Lower lobe of right lung (tissue), 2 donors: ENCODE measurements around the gene TMEM108. TPM values are rescaled to one million over a fixed set of nuclear protein-coding genes. Genes with fewer than 3 reads are reported as not detected.

Experiments used
- ATAC-seq, 2 donors: fragments of 200-7000 bp; cut with Tn5 transposase; one replicate each; pipeline ENCODE4 v1.9.1; 2020 to 2022; ENCODE audit warnings: mild to moderate bottlenecking in 2 of 2, moderate library complexity in 2 of 2
- DNase-seq: peaks from one replicate; pipeline ENCODE4 v3.0.0-alpha.2; 2020
- H3K27ac ChIP-seq: fragments of 200-600 bp; one replicate; pipeline ENCODE4 v1.8.0; 2022
- H3K27me3 ChIP-seq: fragments of 200-600 bp; one replicate; pipeline ENCODE4 v1.8.0; 2022; ENCODE audit warnings: low read depth
- H3K36me3 ChIP-seq: fragments of 200-600 bp; one replicate; pipeline ENCODE4 v1.8.0; 2022; ENCODE audit warnings: mild to moderate bottlenecking
- H3K4me1 ChIP-seq: fragments of 200-600 bp; one replicate; pipeline ENCODE4 v1.8.0; 2022
- H3K4me3 ChIP-seq: fragments of 200-600 bp; one replicate; pipeline ENCODE4 v1.8.0; 2022; ENCODE audit warnings: mild to moderate bottlenecking
- H3K9me3 ChIP-seq: fragments of 200-600 bp; one replicate; pipeline ENCODE4 v1.8.0; 2022
- CTCF ChIP-seq: fragments of 200-600 bp; IDR thresholded peaks from one replicate; pipeline ENCODE4 v1.8.0; 2022; ENCODE audit warnings: antibody characterized with exemption, mild to moderate bottlenecking
- intact Hi-C: fragments of 100-400 bp; cut with DNase I; formaldehyde crosslinking; loops from one replicate; pipeline ENCODE4 v1.11.0; 2022
- total RNA-seq: library from RNA; stranded (reverse); fragmentation: NEBNext Ultra II Directional; extraction: Animal tissue kit (Norgen Biotek cat#: 25700); gene quantifications from one replicate; pipeline ENCODE4 v1.2.1, GENCODE V29; 2021
- donor health status: DM: no; HTN: yes; CAD: no; lungs with severe emphysema.

The TMEM108 gene
- total RNA-seq, 1 donor from 2014 or later = 18.5 TPM

GRCh38 chr3:133278260-133279043 is 240.3 kb downstream of the TMEM108 start:
- H3K36me3 ChIP-seq = no peaks in the 10 kb centered on the region
- DNase-seq = no peak
- no peak overlapping the region for H3K27ac ChIP-seq
- TF ChIP-seq CTCF = no peak
- H3K4me3 ChIP-seq = no peak overlapping the region
- H3K4me1 ChIP-seq = peaks cover 3% of the 10 kb centered on the region
- no peaks in the 10 kb centered on the region for H3K27me3 ChIP-seq
- H3K9me3 ChIP-seq = no peaks in the 10 kb centered on the region
- intact Hi-C loops = no loop called here
- no peak for ATAC-seq

- H3K4me3 ChIP-seq = no peak overlapping the region
- no peak for DNase-seq
- no peak overlapping the region for H3K27ac ChIP-seq
- no peaks in the 10 kb centered on the region for H3K36me3 ChIP-seq
- ATAC-seq = no peak
- no peak for TF ChIP-seq CTCF
- intact Hi-C loops = no loop called here
- H3K4me1 ChIP-seq = peaks cover 3% of the 10 kb centered on the region
- no peaks in the 10 kb centered on the region for H3K27me3 ChIP-seq
- H3K9me3 ChIP-seq = no peaks in the 10 kb centered on the region
Observed at GRCh38 chr3:133280586-133280985, 242.4 kb downstream of the TMEM108 start.

- no peaks in the 10 kb centered on the region for H3K9me3 ChIP-seq
- H3K27me3 ChIP-seq = no peaks in the 10 kb centered on the region
- no peak for ATAC-seq
- no peak overlapping the region for H3K27ac ChIP-seq
- intact Hi-C loops = no loop called here
- H3K36me3 ChIP-seq = no peaks in the 10 kb centered on the region
- no peak for DNase-seq
- no peak overlapping the region for H3K4me3 ChIP-seq
- no peak for TF ChIP-seq CTCF
- H3K4me1 ChIP-seq = no peaks in the 10 kb centered on the region
Observed at GRCh38 chr3:133282236-133282635, 244.0 kb downstream of the TMEM108 start.

- H3K9me3 ChIP-seq = no peaks in the 10 kb centered on the region
- ATAC-seq (no peak), DNase-seq (no peak)
- no peak overlapping the region for H3K4me3 ChIP-seq
- H3K36me3 ChIP-seq = no peaks in the 10 kb centered on the region
- no peaks in the 10 kb centered on the region for H3K27me3 ChIP-seq
- intact Hi-C loops = no loop called here
- TF ChIP-seq CTCF = no peak
- no peak overlapping the region for H3K27ac ChIP-seq
- H3K4me1 ChIP-seq = no peaks in the 10 kb centered on the region
Observed at GRCh38 chr3:133283958-133284807, 246.0 kb downstream of the TMEM108 start.

GRCh38 chr3:133289322-133289721 is 251.1 kb downstream of the TMEM108 start:
- Histone ChIP-seq H3K4me1 (peaks cover 13% of the 10 kb centered on the region), H3K36me3 (no peaks in the 10 kb centered on the region), H3K4me3 (no peak overlapping the region), H3K27ac (no peak overlapping the region), H3K9me3 (no peaks in the 10 kb centered on the region), H3K27me3 (no peaks in the 10 kb centered on the region)
- TF ChIP-seq CTCF = no peak
- ATAC-seq (no peak), DNase-seq (no peak)
- intact Hi-C loops = no loop called here
